Measurements from ENCODE around the gene HSD17B1.
"Not testable (repeated sequence)": the region's sequence is repeated elsewhere in the genome, so short reads cannot be mapped to it uniquely, and the experiment has no call there.

The HSD17B1 gene

GRCh38 chr17:42552736-42553135, at the start of gene HSD17B1:
Gene HSD17B1 (plus strand): TSS chr17:42552923. CDS start chr17:42552934, 11 bp downstream.
- not testable (repeated sequence) for DNase-seq

- DNase-seq: no peak
These were observed 49.8 kb upstream of the HSD17B1 start for GRCh38 chr17:42502926-42503325.

- no peak for DNase-seq
These were observed 45.1 kb upstream of the HSD17B1 start for GRCh38 chr17:42507671-42508070.

- no peak for DNase-seq
These were observed 44.1 kb upstream of the HSD17B1 start for GRCh38 chr17:42508426-42509165.

GRCh38 chr17:42509409-42509808, 43.3 kb upstream of the HSD17B1 start:
- DNase-seq: no peak

GRCh38 chr17:42509841-42510240, 42.9 kb upstream of the HSD17B1 start:
- DNase-seq: no peak

- DNase-seq: no peak
These were observed 40.5 kb upstream of the HSD17B1 start for GRCh38 chr17:42512246-42512645.

- no peak for DNase-seq
These were observed 39.9 kb upstream of the HSD17B1 start for GRCh38 chr17:42512733-42513251.

GRCh38 chr17:42513686-42514085, 39.0 kb upstream of the HSD17B1 start:
- DNase-seq: no peak

GRCh38 chr17:42514279-42514678, 38.4 kb upstream of the HSD17B1 start:
- no peak for DNase-seq

GRCh38 chr17:42514867-42515266, 37.9 kb upstream of the HSD17B1 start:
- DNase-seq: no peak

- DNase-seq: peak; percentile 96
These were observed 35.2 kb upstream of the HSD17B1 start for GRCh38 chr17:42517516-42517915.

- DNase-seq: peak; percentile 99
These were observed 34.5 kb upstream of the HSD17B1 start for GRCh38 chr17:42518046-42518754.

GRCh38 chr17:42518755-42519545, 33.8 kb upstream of the HSD17B1 start:
- DNase-seq: peak; percentile 50

- peak; percentile 99 for DNase-seq
These were observed 32.9 kb upstream of the HSD17B1 start for GRCh38 chr17:42519546-42520491.

- DNase-seq: no peak
These were observed 32.2 kb upstream of the HSD17B1 start for GRCh38 chr17:42520540-42520951.

GRCh38 chr17:42521036-42521435, 31.7 kb upstream of the HSD17B1 start:
- DNase-seq: peak; percentile 14

- no peak for DNase-seq
These were observed 31.0 kb upstream of the HSD17B1 start for GRCh38 chr17:42521666-42522262.

GRCh38 chr17:42522263-42522790, 30.4 kb upstream of the HSD17B1 start:
- no peak for DNase-seq

- no peak for DNase-seq
These were observed 29.9 kb upstream of the HSD17B1 start for GRCh38 chr17:42522798-42523278.

GRCh38 chr17:42525221-42525620, 27.5 kb upstream of the HSD17B1 start:
- peak; percentile 52 for DNase-seq

Measured in HCEC 1CT (cell line).